Activated CD4-positive, alpha-beta T cell treated with anti-CD3 and anti-CD28 coated beads for 48 hours (primary cell): Measurements from ENCODE around the gene LRRC23.

Experiments
- DNase-seq: peaks from one replicate; pipeline ENCODE4 v3.0.0-alpha.2; 2020

The LRRC23 gene

DNA sequence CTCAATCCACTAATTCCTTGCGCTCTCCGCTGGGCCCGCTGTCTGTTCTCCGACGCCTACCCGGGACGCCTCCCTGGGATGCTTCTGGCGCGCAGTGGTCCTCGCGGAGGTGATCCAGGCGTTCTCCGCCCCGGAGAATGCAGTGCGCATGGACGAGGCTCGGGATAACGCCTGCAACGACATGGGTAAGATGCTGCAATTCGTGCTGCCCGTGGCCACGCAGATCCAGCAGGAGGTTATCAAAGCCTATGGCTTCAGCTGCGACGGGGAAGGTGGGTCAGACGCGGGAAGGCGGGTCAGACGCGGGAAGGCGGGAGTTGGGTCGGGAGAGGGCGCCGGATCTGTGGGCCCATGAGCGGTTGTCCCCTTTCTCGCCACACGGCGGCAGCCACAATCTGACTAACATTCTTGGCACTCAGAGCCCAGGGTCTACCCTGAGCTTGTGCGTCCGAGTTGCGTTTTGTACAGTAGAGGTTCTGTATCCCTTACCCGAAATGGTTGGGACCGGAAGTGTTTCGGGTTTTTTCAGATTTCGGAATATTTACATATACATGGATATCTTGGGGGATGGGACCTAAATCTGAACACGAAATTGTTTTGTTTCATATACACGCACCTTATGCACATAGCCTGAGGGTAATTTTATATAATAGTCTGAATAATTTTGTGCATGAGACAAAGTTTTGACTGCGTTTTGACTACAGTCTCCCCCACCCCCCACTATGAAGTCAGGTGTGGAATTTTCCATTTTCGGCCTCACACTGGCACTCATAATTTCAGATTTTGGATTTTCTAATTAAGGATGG is 40.0 kb downstream of the LRRC23 start:
- DNase-seq = peak; percentile 93

DNA sequence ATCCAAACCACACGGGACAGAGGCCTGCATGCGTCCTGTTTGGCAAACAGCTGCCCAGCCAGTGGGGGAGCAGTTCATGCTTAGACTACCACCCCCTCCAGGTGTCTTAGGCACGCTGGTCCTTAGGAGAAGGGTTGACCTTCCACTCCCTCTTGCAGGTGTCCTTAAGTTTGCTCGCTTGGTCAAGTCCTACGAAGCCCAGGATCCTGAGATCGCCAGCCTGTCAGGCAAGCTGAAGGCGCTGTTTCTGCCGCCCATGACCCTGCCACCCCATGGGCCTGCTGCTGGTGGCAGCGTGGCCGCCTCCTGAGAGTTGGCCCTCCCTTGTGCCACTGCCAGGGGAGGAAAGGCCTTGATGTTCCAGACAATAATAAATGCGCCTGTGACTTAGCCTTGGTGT is 41.0 kb downstream of the LRRC23 start:
- DNase-seq = no peak

DNA sequence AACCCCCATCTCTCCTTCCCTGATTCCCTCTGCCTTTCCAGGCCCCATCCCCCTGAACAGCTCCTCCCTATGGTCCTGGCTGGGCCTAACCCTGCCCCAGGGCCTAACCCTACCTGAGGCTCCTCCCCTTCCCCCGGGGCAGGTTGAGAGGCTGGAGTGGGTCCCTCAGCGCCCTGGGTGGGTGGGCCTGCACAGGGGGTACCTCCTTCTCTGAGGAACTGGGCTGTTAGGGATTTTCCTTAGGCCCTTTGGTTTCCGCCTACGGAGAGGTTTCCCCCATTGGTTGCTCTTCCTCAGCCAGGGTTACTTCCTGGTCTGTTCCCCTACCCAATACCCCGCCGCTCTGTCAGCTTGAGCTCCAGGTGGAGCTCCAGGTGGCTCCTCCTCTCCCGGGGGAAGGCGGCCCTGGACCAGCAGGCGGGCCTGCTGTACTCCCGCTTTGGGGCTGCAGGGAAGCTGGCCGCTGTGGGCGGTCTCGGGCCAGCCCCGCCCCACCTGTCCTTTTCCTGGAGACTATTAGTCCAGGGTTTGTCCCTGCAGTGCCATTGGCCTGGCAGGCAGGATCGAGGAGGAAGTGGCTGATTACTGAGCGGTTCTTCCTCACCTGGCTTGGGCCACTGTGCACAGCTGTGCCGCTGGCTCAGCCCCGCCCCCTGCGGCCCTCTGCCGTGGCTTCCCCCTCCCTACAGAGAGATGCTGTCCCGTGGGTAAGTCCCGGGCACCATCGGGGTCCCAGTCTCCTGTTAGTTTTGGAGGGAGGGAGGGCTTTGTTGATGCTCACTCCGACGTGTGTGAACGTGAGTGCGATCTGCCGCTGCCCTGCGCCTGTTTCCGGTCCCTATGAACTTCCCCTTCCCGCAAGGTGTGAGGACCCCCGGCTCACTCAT is 41.7 kb downstream of the LRRC23 start:
- peak; percentile 76 for DNase-seq

DNA sequence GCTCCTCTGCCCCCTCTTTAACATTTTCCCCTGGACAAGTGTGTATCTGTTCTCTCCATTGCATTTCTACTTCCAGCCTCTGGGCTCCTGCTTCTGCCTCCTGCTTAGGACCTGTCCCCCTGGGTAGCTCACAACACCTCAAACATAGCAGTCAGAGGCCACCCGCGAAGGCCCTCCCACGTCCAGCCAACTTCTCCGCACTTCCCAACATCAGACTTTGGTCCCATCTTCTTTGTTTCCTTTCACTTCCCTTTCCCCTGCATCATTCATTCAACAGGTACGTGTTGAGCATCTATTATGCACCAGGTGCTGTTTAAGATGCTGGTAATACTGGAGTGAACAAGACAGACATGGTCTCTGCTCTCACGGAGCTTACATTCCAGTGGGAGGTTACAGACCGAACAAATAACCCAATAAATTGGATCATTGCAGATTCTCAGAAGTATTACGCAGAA is 42.3 kb downstream of the LRRC23 start:
- DNase-seq = no peak

DNA sequence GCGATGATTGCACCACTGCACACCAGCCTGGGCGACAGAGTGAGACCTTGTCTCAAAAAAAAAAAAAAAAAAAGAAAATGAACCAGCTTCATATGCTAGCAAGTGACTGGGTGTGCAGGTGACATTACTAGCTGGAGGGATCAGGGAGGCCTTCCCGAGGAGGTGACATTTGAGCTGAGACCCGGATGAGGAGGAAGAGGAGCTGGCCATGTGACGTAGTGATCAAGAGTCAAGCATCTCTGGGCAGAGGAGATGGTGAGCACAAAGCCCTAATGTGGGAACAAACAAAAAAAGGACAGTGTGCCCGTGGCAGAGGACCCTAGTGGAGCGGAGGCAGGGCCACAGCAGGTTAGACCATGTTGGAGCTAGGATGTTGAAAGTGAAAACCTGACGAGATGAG is 43.0 kb downstream of the LRRC23 start:
- DNase-seq = no peak

DNA sequence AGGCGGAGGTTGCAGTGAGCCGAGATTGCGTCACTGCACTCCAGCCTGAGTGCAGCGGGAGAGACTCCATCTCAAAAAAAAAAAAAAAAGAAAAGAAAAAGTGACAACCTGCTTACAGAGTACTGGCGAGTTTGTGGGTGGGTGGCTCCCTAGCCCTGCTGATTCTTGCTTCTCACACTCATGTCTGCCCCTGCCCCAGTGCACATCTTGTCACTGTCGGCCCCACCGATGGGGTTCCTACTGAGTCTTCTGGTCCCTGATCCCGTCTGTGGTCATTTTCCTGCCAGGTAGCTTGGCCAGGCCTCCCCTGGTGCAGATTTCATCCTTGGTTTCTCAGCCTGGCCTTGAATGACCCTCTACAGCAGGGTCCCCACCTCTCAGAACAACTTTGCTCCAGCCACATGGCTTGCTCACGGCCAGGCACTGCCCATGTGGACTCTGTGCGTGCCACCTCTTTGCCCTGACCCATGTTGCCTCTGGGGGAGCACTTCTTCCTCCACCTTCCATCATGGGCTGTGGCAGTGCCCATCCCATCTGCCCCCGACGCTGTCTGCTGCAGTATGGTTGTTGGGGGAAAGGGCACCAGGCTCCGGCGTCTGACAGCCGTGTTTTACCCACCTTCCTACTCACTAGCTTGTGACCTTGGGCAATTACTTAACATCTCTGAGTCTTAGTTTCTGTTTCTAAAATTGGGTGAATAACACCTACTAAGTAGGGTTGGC is 44.4 kb downstream of the LRRC23 start:
- DNase-seq = no peak

DNA sequence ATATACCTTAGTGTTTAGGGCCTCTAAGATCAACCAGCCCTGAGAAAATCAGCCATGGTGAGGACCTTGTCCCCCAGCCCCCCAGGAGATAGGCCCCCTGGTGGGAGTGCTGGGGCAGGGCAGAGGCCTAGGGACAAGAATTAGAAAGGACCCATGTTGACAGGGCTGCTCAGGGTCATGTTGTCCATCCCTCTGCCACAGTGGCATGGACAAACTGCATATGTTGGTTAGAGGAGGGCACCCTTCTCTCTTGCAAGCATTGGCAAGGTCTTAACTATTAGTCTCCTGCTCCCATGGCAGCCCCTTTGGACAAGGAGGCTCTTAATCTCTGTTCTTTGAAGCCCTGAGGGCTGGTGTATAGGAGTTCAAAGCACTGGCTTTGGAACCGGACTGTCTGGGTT is 45.8 kb downstream of the LRRC23 start:
- peak; percentile 62 for DNase-seq

DNA sequence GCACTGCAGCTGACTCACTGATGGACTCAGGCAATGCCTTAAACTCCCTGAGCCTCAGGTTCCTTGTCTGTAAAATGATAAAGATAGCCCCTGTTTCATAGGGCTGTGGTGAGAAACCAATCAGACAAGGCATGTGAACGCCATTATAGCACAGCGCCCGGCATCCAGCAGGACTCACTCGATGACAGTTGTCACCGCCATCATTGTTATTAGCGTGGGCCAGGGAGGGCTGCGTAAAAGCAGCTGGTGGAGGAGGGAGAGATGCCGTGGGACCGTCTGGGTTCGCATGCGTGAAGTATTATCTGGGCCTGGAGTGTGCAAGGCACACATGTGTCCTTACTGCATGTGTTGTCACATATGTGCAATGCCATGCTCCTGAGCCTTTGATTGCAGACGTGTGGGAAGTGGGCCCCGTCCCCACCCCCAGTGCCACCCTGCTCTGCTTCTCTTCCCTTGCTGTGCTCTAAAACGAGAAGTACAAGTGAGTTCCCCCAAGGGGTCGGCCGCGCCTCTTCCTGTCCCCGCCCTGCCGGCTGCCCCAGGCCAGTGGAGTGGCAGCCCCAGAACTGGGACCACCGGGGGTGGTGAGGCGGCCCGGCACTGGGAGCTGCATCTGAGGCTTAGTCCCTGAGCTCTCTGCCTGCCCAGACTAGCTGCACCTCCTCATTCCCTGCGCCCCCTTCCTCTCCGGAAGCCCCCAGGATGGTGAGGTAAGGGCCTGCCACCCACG is 46.4 kb downstream of the LRRC23 start, which contains the start of gene PTPN6:
PTPN6 (plus strand) TSS at position 546 of the 730 bp plus-strand sequence; CDS start at position 703, 157 bp downstream.
- peak; percentile 66 for DNase-seq

DNA sequence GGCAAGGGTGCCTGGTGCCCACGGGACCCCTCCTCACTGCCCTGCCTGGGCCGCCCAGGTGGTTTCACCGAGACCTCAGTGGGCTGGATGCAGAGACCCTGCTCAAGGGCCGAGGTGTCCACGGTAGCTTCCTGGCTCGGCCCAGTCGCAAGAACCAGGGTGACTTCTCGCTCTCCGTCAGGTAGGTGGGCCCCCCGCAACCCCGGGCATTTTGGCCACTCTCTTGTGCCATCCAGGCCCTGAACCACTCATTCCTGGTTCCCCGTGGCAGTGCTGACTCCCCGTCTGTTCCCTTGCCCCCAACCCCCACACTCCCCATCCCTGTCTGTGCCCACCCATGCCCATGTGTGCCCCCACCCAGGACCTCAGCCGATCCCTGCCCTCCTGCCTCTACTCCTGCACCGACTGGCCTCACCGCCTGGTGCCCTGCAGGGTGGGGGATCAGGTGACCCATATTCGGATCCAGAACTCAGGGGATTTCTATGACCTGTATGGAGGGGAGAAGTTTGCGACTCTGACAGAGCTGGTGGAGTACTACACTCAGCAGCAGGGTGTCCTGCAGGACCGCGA is 47.0 kb downstream of the LRRC23 start:
- DNase-seq = no peak

DNA sequence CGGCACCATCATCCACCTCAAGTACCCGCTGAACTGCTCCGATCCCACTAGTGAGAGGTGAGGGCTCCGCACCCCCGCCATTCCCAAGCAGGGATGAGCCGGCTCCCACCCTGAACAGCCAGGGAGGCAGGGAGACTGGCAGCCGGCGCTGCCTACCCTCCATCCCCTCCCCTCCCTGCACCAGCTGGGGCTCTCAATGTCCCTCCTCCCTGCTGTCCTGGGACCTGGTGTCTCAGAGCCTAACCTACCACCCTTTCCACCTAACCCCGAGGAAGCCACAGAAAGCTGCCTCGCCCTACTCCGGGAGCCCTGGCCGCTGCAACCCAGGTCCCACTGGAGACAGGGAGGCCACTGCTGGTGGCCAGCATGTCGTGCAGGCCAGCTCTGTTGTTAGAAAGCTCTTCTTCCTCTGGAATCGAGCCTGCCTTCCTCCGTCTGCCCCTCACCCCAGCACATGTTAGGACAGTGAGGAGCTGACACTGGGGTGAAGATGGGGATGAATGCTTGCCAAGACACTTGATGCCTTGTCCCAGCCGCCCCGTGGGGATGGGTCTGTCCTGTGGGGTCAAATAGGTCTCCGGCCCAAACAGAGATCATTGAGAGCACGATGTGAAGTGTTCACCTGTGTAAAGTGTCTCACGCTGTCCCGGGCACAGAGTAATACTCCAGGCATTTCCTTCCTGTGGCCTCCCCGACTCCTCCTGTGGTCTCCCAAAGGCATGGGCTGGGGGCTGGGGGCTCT is 47.7 kb downstream of the LRRC23 start:
- no peak for DNase-seq

DNA sequence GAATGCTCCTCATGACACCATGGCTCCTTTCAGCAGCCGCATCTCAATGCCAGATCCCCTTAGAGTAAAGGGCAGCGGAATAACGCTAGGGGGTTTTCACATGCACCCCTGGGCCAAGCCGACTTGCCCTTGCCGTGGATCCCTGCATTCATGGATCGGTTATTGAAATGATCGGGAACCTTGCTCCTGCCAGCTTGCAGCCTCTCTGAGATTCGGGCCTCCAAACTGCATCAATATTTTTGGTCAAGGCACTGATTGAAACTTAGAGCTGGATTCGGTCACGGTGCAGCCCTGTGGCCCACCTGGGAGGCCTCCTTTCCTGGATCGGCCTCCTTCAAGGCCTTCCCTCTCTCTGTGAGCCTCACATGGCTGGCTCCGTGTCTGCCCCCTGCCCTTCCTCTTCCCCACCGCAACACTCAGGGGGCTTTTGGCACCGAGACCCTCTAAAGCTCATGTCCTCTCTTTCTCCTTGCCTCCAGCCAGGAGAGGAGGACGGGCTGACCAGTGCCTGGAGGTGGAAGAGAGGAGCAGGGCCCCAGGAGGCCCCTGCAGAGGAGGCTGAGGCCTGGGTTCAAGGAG is 48.3 kb downstream of the LRRC23 start:
- no peak for DNase-seq

DNA sequence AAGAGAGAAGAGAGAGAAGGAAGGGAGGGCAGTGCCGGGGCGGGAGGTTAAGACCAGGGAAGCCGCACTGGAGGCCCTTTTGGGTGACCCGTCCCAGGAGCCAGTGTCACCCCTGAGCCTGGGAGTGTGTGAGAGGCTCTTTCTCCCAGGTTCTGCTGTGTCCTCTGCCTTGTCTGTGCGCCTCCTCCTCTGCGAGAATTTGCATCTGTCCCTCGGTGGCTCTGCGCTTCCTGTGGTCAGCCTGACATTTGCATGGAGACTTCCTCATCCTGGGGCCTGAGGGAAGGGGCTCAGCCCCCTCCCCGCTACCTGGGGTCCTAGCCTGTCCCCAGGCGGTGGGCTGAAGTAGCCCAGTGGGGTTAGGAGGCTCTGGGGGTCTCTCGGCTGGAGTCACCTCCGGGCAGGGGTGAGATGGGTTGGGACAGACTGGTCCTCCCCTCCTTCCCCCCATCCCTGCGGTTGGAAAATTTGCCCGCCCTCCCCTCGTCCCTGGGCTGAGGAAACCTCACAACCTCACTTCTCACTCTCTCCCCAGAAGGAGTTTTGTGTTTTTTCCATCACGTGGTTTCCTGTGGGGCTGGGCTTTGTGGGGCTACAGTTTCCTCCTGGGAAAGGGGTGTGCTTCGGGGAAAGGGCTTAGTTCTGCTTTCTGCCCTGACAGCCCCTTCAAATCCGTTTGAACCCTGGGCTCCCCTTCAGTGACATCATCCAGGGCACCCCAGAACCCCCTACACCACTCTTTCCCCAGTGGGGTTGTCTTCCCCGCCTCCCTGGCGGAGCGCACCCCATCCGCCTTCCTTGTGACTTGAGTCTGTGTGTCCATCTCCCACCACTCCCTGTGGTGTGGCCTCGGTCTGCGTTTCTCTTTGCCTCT is 49.1 kb downstream of the LRRC23 start:
- peak; percentile 84 for DNase-seq

DNA sequence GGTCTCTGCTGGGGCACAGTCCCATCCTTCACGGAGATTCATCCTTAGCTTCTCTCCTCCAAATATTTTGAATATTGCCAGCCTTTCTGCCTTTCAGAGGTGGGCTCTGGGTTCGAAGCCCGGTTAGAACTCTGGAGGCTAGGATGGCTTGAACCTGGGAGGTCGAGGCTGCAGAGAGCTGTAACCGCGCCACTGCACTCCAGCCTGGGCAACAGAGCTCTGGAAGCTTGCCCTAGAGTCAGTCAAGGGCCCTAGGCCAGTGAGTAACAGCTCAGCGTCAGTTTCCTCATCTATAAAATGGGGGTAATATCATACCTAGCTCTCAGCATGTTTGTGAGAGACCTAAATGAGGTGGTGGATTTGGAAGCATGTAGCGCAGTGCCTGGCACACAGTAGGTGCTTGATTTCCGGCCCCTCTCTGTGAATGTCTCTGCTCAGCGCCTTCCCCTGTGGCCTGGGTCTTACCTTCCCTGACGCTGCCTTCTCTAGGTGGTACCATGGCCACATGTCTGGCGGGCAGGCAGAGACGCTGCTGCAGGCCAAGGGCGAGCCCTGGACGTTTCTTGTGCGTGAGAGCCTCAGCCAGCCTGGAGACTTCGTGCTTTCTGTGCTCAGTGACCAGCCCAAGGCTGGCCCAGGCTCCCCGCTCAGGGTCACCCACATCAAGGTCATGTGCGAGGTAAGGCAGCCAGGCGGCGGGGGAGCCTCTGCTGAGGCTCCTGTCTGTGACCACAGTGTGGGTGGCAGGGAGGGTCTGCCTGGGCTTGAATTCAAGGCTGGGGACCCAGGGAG is 49.9 kb downstream of the LRRC23 start:
- no peak for DNase-seq

DNA sequence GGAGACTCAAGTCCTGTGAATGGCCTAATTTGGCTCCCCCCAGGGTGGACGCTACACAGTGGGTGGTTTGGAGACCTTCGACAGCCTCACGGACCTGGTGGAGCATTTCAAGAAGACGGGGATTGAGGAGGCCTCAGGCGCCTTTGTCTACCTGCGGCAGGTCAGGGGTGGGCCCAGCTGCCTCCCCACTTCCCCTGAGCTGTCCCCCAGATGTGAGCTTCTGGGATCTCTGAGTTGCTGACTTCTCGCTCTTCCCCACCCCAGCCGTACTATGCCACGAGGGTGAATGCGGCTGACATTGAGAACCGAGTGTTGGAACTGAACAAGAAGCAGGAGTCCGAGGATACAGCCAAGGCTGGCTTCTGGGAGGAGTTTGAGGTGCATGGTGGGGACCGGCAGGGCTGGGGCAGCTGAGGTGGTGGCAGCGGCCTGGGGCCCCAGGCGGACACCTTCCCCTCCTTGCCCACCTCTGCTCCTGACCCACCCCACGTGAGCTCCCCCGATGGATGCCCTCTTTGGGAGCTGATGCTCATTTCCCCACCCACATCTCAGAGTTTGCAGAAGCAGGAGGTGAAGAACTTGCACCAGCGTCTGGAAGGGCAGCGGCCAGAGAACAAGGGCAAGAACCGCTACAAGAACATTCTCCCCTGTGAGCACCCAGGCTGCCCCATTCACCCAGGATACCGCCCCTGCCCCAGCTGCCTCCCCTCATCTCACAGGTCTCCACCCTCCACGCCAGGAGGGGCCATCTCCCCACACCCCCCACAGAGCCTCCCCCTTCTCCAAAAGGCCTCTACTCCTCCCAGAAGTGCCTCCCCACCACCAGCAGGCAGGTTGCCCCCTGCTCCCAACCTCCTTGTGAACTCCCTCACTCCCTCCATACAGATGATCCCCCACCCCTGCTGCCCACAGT is 50.7 kb downstream of the LRRC23 start:
- no peak for DNase-seq

DNA sequence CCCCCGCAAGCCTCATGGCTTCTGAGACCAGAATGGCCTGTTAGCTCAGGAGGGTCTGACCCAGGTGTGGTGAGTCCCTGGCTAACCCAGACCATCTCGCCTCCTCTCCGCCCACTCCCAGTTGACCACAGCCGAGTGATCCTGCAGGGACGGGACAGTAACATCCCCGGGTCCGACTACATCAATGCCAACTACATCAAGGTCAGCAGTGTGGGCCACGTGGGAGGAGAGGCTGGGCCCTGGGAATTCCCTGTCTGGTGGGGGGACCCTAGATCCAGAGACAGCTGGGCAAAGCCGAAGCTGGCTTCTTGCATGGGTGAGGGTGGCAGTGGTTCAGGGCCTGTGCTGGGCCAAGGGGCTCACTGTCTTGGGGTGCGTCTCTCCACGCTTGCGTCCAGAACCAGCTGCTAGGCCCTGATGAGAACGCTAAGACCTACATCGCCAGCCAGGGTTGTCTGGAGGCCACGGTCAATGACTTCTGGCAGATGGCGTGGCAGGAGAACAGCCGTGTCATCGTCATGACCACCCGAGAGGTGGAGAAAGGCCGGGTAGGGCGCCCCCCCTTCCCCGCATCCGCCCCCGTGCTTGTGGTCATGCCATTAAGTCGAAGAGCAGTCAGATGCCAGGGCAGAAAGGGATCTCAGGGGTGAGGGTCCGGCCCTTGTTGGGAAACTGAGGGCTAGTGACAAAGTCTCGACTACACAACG is 51.6 kb downstream of the LRRC23 start:
- no peak for DNase-seq

DNA sequence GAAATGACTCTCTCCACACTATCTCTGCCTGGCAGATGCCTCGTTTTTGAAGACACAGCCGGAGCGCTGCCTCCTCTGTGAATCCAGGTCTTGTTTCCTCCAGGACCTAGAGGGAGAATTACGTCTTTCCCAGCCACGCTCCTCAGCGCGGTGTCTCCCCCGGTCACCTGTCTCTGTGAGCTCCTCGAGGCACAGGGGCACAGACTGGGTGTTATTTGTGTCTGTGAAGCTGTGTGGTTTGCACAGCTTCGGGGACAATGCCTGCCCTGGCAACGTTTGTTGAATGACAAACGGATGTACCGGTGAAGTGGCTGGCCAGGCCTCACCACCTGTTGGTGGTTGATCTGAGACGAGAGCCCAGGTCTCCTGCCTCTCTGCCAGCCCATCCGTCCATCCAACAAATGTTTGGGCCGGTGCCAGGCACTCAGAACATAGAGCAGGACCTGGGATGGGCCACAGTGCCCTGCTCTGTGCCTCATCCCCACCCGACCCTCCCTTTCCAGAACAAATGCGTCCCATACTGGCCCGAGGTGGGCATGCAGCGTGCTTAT is 52.6 kb downstream of the LRRC23 start:
- no peak for DNase-seq
